PC-3 (cell line): ENCODE results near the gene SOX10.
"Not testable (repeated sequence)": the region's sequence is repeated elsewhere in the genome, so short reads cannot be mapped to it uniquely, and the experiment has no call there.

Experiments
- EZH2 ChIP-seq: fragments of 300-600 bp; sonication (generic); IDR thresholded peaks from one replicate; pipeline ENCODE4 v1.6.1; 2017; ENCODE audit warnings: antibody characterized with exemption, mild to moderate bottlenecking, low read length; ENCODE audit not compliant: unreplicated experiment
- EZH2phosphoT487 ChIP-seq: fragments of 300-600 bp; sonication (generic); IDR thresholded peaks from 2 replicates; pipeline ENCODE4 v1.6.1; 2018; ENCODE audit warnings: mild to moderate bottlenecking, antibody characterized with exemption, low read length, borderline replicate concordance
- TF ChIP-seq, protein P1 (sequence below): fragments of 300-600 bp; sonication (generic); conservative IDR thresholded peaks from 2 replicates; pipeline ENCODE4 v1.5.1; 2017; ENCODE audit warnings: antibody characterized with exemption, low read depth, mild to moderate bottlenecking, low read length

DNA sequence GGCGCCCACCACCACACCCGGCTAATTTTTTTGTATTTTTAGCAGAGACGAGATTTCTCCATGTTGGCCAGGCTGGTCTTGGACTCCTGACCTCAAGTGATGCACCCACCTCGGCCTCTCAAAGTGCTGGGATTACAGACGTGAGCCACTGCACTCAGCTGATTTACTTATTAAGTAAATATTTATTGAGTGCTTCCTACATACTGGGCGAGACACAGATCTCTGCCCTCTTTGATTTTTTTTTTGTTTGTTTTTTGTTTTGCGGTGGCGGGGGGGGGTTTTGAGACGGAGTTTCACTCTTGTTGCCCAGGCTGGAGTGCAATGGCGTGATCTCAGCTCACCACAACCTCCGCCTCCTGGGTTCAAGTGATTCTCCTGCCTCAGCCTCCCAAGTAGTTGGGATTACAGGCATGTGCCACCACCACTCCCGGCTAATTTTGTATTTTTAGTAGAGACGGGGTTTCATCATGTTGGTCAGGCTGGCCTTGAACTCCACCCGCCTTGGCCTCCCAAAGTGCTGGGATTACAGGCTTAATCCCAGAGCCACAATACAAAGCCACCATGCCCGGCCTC lies 28.4 kb downstream of the SOX10 start:
- not testable (repeated sequence) for TF ChIP-seq EZH2phosphoT487, EZH2
- TF ChIP-seq, protein P1, sequence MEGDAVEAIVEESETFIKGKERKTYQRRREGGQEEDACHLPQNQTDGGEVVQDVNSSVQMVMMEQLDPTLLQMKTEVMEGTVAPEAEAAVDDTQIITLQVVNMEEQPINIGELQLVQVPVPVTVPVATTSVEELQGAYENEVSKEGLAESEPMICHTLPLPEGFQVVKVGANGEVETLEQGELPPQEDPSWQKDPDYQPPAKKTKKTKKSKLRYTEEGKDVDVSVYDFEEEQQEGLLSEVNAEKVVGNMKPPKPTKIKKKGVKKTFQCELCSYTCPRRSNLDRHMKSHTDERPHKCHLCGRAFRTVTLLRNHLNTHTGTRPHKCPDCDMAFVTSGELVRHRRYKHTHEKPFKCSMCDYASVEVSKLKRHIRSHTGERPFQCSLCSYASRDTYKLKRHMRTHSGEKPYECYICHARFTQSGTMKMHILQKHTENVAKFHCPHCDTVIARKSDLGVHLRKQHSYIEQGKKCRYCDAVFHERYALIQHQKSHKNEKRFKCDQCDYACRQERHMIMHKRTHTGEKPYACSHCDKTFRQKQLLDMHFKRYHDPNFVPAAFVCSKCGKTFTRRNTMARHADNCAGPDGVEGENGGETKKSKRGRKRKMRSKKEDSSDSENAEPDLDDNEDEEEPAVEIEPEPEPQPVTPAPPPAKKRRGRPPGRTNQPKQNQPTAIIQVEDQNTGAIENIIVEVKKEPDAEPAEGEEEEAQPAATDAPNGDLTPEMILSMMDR = not testable (repeated sequence)
